ENCODE measurements around the gene BEST1.

DNA sequence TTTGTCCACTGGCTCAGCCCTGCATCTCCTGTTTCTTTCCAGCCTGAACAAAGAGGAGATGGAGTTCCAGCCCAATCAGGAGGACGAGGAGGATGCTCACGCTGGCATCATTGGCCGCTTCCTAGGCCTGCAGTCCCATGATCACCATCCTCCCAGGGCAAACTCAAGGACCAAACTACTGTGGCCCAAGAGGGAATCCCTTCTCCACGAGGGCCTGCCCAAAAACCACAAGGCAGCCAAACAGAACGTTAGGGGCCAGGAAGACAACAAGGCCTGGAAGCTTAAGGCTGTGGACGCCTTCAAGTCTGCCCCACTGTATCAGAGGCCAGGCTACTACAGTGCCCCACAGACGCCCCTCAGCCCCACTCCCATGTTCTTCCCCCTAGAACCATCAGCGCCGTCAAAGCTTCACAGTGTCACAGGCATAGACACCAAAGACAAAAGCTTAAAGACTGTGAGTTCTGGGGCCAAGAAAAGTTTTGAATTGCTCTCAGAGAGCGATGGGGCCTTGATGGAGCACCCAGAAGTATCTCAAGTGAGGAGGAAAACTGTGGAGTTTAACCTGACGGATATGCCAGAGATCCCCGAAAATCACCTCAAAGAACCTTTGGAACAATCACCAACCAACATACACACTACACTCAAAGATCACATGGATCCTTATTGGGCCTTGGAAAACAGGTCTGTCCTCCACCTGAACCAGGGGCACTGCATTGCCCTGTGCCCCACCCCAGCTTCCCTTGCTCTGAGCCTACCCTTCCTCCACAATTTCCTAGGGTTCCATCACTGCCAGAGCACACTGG, 12.3 kb downstream of the BEST1 start:
- TF ChIP-seq TAF1 (IDR thresholded peaks at IDR 0.05; ENCODE audit: low read depth), result no peak
- no peak for TF ChIP-seq MAX (IDR thresholded peaks at IDR 0.05)
- TF ChIP-seq EP300 (IDR thresholded peaks at IDR 0.05; ENCODE audit: borderline replicate concordance), result no peak
- no peak for TF ChIP-seq RAD21 (IDR thresholded peaks at IDR 0.05; ENCODE audit: low read depth)
- no peak for TF ChIP-seq CEBPB (IDR thresholded peaks at IDR 0.05)
- TF ChIP-seq TEAD4 (IDR thresholded peaks at IDR 0.05), result no peak
- TF ChIP-seq ZBTB7A (IDR thresholded peaks at IDR 0.05; ENCODE audit: low read depth), result no peak
- TF ChIP-seq, protein P1, sequence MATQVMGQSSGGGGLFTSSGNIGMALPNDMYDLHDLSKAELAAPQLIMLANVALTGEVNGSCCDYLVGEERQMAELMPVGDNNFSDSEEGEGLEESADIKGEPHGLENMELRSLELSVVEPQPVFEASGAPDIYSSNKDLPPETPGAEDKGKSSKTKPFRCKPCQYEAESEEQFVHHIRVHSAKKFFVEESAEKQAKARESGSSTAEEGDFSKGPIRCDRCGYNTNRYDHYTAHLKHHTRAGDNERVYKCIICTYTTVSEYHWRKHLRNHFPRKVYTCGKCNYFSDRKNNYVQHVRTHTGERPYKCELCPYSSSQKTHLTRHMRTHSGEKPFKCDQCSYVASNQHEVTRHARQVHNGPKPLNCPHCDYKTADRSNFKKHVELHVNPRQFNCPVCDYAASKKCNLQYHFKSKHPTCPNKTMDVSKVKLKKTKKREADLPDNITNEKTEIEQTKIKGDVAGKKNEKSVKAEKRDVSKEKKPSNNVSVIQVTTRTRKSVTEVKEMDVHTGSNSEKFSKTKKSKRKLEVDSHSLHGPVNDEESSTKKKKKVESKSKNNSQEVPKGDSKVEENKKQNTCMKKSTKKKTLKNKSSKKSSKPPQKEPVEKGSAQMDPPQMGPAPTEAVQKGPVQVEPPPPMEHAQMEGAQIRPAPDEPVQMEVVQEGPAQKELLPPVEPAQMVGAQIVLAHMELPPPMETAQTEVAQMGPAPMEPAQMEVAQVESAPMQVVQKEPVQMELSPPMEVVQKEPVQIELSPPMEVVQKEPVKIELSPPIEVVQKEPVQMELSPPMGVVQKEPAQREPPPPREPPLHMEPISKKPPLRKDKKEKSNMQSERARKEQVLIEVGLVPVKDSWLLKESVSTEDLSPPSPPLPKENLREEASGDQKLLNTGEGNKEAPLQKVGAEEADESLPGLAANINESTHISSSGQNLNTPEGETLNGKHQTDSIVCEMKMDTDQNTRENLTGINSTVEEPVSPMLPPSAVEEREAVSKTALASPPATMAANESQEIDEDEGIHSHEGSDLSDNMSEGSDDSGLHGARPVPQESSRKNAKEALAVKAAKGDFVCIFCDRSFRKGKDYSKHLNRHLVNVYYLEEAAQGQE (IDR thresholded peaks at IDR 0.05; ENCODE audit: low read depth), result no peak
- TF ChIP-seq USF1 (IDR thresholded peaks at IDR 0.05), result no peak
- TF ChIP-seq FOXM1 (IDR thresholded peaks at IDR 0.05; ENCODE audit: borderline replicate concordance, low read depth), result no peak
- TF ChIP-seq YY1 (IDR thresholded peaks at IDR 0.05; ENCODE audit: low read depth), result no peak
